GM20000 (cell line): Measurements from ENCODE around the gene CDYL2.
"Not testable (repeated sequence)": the region's sequence is repeated elsewhere in the genome, so short reads cannot be mapped to it uniquely, and the experiment has no call there.

Experiments used
- DNase-seq: peaks from one replicate; pipeline ENCODE4 v3.0.0; 2012; ENCODE audit warnings: low spot score
- TF ChIP-seq, protein P1 (sequence below): IDR thresholded peaks from 2 replicates; pipeline ENCODE4 v1.5.1; 2012; ENCODE audit warnings: mild to moderate bottlenecking, control low read depth; ENCODE audit errors: extremely low read depth, missing control alignments

CDYL2 gene

DNA sequence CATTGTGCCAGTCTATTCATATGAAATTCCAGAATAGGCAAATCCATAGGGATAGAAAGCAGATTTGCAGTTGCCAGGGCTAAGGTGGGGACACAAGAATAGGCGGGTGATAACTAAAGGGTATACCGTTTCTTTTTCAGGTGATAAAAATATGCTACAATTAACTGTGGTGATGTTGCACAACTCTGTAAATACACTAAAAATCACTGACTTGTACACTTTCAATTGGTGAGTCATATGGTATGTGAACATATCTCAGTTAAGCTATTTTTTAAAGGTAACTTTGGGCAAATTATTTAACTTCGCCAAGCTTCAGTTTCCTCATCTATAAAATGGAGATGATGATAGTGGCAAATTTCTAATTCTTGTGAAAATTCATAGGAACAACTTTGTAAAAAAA lies 65.9 kb downstream of the CDYL2 start:
- TF ChIP-seq, protein P1, sequence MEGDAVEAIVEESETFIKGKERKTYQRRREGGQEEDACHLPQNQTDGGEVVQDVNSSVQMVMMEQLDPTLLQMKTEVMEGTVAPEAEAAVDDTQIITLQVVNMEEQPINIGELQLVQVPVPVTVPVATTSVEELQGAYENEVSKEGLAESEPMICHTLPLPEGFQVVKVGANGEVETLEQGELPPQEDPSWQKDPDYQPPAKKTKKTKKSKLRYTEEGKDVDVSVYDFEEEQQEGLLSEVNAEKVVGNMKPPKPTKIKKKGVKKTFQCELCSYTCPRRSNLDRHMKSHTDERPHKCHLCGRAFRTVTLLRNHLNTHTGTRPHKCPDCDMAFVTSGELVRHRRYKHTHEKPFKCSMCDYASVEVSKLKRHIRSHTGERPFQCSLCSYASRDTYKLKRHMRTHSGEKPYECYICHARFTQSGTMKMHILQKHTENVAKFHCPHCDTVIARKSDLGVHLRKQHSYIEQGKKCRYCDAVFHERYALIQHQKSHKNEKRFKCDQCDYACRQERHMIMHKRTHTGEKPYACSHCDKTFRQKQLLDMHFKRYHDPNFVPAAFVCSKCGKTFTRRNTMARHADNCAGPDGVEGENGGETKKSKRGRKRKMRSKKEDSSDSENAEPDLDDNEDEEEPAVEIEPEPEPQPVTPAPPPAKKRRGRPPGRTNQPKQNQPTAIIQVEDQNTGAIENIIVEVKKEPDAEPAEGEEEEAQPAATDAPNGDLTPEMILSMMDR, result no peak
- DNase-seq, result no peak

DNA sequence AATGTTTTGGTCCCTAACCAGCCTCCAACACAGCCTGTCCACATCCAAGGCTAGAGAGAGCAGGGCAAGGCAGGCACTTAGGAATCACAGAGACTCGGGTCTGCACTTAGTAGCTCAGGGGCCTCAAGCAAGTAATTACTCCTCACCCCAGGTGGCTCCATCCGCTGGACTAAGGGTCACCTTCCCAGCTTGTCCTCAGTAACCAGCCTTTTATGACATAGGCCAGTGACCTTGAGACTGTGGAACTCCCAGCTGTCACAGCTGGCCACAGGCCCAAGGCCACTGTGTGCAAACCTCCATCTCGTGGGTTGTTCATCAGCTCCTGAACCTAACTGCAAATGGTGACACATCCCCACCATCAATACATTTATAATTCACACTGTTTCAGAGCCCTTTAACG lies 68.6 kb downstream of the CDYL2 start:
- no peak for DNase-seq

DNA sequence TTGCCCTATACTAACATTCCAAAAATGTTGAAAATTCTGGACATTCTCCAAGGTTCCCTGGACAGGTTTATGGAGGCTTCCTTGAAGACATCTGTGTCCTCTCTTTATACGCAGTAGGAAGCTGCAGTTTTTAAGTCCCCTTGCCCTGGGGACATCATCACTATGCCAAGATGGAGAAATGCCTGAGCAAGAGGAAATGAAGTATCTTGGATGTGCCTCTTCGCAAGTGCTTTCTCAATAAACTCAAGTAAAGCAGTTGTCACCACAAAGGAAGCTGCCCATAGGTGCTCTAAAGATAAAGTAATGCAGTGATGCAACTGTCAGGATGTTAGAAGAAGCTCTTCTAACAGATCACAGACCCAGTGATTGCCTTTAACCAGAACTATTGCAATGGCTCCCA lies 71.0 kb downstream of the CDYL2 start:
- TF ChIP-seq, protein P1, result no peak
- no peak for DNase-seq

More for the DNA sequence above, 68.6 kb downstream of the CDYL2 start:
- TF ChIP-seq, protein P1, result no peak

DNA sequence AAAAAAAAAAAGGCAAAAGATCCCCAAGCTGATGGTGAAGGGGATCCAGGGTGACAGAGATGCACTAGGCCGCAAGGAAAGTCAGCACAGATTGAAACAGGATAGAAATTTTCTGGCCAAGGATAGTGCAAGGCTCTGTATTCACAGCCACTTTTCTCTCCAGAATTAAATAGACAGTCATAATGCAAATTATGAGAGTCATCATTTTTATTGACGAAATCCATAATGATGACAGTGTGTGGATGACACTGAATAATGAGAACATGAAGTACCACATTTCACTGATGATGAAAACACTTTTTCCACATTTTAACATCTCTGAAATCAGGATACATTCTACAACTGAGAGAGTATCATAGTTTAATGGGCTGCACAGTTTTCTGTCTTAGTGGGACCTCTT lies 72.5 kb downstream of the CDYL2 start:
- no peak for DNase-seq
- TF ChIP-seq, protein P1, result no peak

DNA sequence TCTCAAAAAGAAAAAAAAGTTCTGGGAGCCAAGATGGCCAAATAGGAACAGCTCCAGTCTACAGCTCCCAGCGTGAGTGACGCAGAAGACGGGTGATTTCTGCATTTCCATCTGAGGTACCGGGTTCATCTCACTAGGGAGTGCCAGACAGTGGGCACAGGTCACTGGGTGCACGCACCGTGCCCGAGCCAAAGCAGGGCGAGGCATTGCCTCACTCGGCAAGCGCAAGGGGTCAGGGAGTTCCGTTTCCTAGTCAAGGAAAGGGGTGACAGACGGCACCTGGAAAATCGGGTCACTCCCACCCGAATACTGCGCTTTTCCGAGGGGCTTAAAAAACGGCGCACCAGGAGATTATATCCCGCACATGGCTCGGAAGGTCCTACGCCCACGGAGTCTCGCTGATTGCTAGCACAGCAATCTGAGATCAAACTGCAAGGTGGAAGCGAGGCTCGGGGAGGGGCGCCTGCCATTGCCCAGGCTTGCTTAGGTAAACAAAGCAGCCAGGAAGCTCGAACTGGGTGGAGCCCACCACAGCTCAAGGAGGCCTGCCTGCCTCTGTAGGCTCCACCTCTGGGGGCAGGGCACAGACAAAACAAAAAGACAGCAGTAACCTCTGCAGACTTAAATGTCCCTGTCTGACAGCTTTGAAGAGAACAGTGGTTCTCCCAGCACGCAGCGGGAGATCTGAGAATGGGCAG lies 77.2 kb downstream of the CDYL2 start:
- DNase-seq, result not testable (repeated sequence)

DNA sequence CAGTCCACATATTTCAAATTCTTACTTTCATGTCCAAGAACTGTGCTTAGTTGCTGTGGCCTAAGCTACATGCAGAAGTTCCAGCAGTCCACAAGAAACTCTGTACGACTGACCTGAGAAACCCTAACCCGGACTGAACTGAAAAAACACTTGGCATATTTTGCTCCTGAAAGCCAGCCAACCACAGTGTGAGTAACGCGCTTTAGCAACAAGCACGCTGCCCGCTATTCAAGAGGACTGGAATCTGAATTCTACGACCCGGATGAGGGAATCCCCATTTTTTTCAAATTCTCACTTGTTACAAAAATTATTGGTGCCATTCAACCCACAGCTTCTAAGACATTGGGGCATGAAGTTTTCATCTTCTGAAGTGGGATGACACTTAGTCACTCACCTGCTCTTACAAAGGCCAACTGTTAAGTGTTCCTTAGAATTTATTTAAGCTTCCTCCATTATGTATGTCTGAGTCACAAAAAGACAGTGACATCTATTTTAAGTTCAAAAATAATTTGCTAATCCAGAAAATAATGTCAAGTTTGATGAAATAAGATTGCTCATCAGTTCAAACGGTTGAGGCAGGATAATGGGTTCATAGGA lies 78.7 kb downstream of the CDYL2 start:
- no peak for DNase-seq
- TF ChIP-seq, protein P1, result no peak

DNA sequence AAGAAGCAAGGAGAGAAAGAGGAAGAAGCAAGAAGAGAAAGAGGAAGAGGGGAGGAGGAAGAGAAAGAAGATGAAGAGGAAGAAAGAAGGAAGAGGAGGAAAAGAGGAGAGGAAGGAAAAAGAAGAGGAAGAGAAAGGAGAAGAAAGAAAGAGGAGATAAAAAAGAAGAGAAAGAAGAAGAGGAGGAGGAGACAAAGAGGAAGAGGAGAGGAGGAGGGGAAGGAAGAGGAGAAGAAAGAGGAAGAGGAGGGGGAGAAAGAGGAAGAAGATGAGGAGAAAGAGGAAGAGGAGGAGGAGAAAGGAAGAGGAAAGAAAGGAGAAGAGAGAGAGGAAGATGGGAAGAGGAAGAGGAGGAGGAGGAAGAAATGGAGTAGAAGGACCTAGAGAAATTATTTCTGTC lies 80.4 kb downstream of the CDYL2 start:
- no peak for DNase-seq
- TF ChIP-seq, protein P1, result no peak

DNA sequence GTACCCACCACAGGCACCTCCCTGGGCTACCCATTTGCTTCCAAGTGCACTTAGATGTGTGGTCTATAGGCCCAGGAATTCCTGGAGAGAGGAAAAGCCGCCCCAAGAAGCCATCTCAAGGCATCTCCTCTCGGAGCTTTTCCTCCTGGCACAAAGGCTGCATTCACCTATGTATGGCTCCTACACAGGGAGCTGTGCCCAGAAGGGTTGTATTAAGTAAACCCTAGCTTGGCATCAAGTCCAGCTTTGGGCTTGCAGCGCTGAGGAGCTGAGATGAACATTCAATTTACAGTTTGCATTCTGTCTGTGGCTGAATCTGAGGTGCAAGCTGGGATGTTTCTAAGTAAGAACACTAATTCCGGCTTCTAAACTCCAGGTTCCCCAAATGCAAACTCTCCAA lies 81.3 kb downstream of the CDYL2 start:
- DNase-seq, result no peak
- TF ChIP-seq, protein P1, result no peak
